Epithelial cell of proximal tubule (primary cell): ENCODE results near the gene POU6F2. TPM values are rescaled to one million over a fixed set of nuclear protein-coding genes. Genes with fewer than 3 reads are reported as not detected.

Source experiments
- DNase-seq: peaks from one replicate; pipeline ENCODE4 v3.0.0-alpha.2; 2011; ENCODE audit warnings: low read depth
- H3K4me3 ChIP-seq: 2 replicates; pipeline ENCODE4 v1.5.1; 2011; ENCODE audit warnings: low read depth, mild to moderate bottlenecking, low read length
- total RNA-seq: library from RNA; depleted of rRNA; stranded (reverse); fragments of >200 nt; gene quantifications from 2 replicates; pipeline ENCODE4 v1.2.3, GENCODE V29; 2015
- TF ChIP-seq, protein P1 (sequence below): conservative IDR thresholded peaks from 2 replicates; pipeline ENCODE4 v1.5.1; 2012; ENCODE audit warnings: low read depth, mild to moderate bottlenecking, low read length

POU6F2 gene
- total RNA-seq, 1 donor from 2014 or later, result not detected

- no peak for DNase-seq
- no peak overlapping the region for H3K4me3 ChIP-seq
- TF ChIP-seq, protein P1, sequence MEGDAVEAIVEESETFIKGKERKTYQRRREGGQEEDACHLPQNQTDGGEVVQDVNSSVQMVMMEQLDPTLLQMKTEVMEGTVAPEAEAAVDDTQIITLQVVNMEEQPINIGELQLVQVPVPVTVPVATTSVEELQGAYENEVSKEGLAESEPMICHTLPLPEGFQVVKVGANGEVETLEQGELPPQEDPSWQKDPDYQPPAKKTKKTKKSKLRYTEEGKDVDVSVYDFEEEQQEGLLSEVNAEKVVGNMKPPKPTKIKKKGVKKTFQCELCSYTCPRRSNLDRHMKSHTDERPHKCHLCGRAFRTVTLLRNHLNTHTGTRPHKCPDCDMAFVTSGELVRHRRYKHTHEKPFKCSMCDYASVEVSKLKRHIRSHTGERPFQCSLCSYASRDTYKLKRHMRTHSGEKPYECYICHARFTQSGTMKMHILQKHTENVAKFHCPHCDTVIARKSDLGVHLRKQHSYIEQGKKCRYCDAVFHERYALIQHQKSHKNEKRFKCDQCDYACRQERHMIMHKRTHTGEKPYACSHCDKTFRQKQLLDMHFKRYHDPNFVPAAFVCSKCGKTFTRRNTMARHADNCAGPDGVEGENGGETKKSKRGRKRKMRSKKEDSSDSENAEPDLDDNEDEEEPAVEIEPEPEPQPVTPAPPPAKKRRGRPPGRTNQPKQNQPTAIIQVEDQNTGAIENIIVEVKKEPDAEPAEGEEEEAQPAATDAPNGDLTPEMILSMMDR, result no peak
These were observed 406.7 kb downstream of the POU6F2 start for GRCh38 chr7:39384386-39384785.

GRCh38 chr7:39386718-39387117, 409.0 kb downstream of the POU6F2 start:
- TF ChIP-seq, protein P1, result no peak
- no peak for DNase-seq
- no peak overlapping the region for H3K4me3 ChIP-seq

GRCh38 chr7:39392151-39392550, 414.4 kb downstream of the POU6F2 start:
- no peak for DNase-seq
- H3K4me3 ChIP-seq, result no peak overlapping the region
- TF ChIP-seq, protein P1, result no peak

- H3K4me3 ChIP-seq, result no peak overlapping the region
- DNase-seq, result no peak
- TF ChIP-seq, protein P1, result no peak
These were observed 416.5 kb downstream of the POU6F2 start for GRCh38 chr7:39394105-39394680.

DNA sequence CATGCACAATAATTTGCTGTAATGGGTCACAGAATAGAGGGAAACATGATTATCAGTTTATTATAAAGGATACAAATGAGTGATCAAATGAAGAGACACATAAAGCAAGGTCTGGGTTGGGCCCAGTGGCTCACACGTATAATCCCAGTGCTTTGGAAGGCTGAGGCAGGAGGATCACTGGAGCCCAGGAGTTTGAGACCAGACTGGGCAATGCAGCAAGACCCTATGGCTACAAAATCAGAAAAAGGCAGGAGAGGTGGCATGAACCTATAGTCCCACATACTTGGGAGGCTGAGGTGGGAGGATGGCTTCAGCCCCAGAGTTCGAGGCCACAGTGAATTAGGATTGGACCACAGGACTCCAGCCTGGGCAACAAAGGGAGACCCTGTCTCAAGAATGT, 421.7 kb downstream of the POU6F2 start:
- no peak for DNase-seq
- H3K4me3 ChIP-seq, result no peak overlapping the region
- TF ChIP-seq, protein P1, result no peak

DNA sequence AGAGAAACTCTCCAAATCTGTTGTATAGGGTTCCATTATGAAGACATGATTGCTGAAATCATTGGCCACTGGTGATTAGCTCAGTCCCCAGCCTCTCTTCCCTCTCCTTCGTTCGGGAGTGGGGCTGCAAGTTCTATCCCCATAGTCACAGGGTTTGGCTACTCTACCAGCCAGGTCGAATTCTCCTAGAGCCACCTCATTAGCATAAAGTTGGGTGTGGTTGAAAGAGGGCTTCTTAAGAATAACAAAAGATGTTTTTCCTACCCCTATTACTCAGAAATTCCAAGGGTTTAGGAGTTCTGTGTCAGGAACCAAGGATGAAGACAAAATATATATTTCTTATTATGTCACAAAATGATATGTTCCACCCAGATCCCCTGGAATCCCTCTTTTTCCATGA, 422.3 kb downstream of the POU6F2 start:
- H3K4me3 ChIP-seq, result no peak overlapping the region
- TF ChIP-seq, protein P1, result no peak
- no peak for DNase-seq

DNA sequence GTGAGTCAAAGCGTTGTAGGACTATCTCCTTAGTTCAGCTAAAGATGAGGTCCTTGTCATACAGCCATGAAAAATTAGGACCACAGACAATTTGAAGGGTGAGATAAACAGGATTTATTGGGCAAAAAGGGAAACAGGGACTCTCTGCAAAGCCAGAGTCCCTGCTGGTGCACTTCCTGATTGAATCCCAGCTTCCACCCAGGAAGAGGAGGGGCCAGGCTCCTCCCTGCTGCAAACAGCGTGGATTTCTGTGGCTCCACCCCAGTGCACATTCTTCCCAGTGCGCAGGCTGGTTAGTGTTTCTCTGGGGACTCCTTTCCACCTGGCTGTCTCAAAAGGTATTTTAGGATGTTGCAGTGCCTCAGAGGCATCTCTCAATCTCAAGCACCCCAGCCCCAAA, 423.1 kb downstream of the POU6F2 start:
- TF ChIP-seq, protein P1, result no peak
- H3K4me3 ChIP-seq, result no peak overlapping the region
- DNase-seq, result no peak
